Endometrium (tissue), 2 donors: ENCODE measurements around the gene MARCHF9.

Experiments used
- FAIRE-seq: peaks from 2 replicates; lab custom pipeline; 2012; peaks lifted over from hg19 to GRCh38; lab: Jason Lieb, UNC
- donor health status: control.
- donor health status: control.

Gene MARCHF9

GRCh38 chr12:57755194-57755453 lies 221 bp downstream of the MARCHF9 start:
- no peak for FAIRE-seq

- FAIRE-seq: no peak
These were observed 810 bp downstream of the MARCHF9 start for GRCh38 chr12:57755454-57756372.

DNA sequence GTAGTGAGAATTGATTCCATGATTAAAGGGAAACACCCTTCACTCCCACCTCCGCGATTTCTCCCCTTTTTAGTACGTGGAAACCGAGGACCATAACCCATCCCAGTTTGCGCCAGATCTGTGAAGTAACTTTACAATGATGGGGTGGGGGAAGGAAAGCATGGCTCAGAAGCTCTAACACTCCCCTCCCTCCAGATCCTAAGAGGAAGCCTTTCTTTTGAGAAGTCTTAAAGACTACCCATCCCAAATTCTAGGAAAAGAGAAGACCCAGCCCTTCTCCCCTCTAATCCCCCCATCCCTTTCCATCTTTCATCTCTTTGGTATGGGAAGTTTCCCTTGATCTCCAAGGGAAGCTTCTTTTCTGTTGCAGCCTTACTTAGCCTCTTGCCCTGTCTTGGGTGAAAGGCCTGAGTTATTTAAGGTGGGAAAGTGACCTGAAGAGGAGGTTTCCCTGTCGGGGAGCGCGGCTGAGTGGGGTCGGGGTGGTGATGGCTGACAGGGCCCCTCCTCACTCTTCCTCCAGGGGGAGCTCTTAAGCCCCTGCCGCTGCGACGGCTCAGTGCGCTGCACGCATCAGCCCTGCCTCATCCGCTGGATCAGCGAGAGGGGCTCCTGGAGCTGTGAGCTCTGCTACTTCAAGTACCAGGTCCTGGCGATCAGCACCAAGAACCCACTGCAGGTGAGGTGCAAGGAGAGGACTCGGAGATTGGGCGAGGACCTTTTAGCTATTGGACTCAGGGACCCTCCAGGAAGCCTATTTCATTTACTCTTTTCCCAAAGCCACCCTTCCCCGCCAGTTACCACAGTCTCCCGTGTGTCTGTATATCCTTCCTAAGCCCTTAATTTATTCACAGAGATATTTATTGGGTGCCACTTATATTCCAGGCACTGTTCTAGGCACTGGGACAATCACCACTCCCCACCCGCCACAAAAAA lies 1.8 kb downstream of the MARCHF9 start:
- FAIRE-seq: no peak

- no peak for FAIRE-seq
These were observed 2.9 kb downstream of the MARCHF9 start for GRCh38 chr12:57757771-57758170.

GRCh38 chr12:57758552-57759359 lies 3.9 kb downstream of the MARCHF9 start:
- no peak for FAIRE-seq

GRCh38 chr12:57759360-57759980 lies 4.6 kb downstream of the MARCHF9 start:
- no peak for FAIRE-seq

- no peak for FAIRE-seq
These were observed 5.6 kb downstream of the MARCHF9 start for GRCh38 chr12:57760347-57760982.

DNA sequence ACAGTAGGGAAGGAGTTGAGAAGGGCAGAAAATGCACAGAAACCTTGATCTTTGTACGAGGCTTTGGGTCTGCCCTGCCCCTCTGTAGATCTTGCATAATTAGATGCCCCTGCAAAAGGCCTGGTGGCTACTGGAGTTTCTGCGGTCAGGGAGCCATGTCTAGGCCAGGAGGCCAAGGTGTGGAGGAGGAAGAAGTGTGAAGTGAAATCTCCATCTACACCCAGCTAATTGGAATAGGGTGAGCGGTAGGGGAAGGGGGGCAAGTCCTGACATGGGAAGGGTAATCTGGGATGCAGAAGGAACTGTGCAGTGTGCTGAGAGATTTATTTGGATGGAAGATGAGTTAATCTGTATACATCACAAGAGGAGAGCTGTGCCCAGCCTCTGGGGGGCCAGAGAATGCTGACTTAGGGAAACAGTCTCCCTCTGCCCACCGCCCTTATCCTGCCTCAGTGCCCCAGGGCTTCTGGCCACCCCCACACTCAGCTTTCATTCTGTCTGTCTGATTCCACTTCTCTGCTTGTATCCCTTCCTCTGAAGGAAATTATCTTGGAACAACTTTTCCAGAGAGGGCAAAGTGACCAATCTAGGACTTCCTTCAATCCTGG lies 6.6 kb downstream of the MARCHF9 start:
- FAIRE-seq: no peak

- no peak for FAIRE-seq
These were observed 7.6 kb downstream of the MARCHF9 start for GRCh38 chr12:57762463-57762862.

GRCh38 chr12:57763881-57764661 lies 9.2 kb downstream of the MARCHF9 start:
- FAIRE-seq: no peak

GRCh38 chr12:57764662-57765002 lies 9.7 kb downstream of the MARCHF9 start:
- FAIRE-seq: no peak

DNA sequence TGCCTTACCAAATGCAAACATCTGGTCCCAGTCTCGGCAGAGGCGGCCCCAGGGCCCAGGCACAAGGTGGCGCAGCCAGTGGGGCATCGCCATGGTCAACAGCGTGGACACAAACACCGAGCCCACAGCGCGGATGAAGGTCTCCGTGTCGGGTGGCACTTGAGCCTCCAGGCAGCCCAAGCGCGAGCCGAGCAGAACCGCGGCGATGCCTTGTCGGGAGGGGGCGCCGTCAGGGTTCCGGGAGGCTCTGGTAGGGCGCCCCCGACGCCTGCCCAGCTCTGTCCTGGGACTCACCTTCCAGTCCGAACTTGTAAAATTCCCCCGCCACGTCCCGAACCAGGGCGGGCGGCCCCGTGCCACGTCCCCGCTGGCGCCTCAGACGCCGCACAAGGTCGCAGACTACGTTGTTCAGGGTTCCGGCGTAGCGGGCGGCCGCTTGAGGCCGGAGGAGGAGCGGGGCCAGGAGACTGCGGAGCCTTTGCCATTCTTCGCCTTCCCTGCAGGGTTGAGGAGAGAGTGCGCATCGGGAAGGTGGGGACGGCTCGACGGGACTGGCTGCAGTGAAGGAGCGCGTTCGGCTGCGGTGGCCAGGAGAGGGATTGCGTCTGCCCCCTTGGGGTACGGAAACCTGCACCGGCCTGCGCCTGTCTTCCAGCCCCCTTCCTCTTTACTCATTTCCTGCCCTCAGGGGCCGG lies 10.2 kb downstream of the MARCHF9 start:
- FAIRE-seq: no peak

GRCh38 chr12:57765698-57766463 lies 11.0 kb downstream of the MARCHF9 start:
- no peak for FAIRE-seq

GRCh38 chr12:57766464-57767304 lies 11.8 kb downstream of the MARCHF9 start, which contains the start of gene CYP27B1:
CYP27B1 (minus strand) TSS chr12:57767078; CDS start chr12:57767041, 37 bp downstream.
- no peak for FAIRE-seq

GRCh38 chr12:57767305-57767698 lies 12.4 kb downstream of the MARCHF9 start:
- no peak for FAIRE-seq

GRCh38 chr12:57767876-57768275 lies 13.0 kb downstream of the MARCHF9 start:
- no peak for FAIRE-seq

GRCh38 chr12:57769594-57769993 lies 14.7 kb downstream of the MARCHF9 start:
- FAIRE-seq: no peak

DNA sequence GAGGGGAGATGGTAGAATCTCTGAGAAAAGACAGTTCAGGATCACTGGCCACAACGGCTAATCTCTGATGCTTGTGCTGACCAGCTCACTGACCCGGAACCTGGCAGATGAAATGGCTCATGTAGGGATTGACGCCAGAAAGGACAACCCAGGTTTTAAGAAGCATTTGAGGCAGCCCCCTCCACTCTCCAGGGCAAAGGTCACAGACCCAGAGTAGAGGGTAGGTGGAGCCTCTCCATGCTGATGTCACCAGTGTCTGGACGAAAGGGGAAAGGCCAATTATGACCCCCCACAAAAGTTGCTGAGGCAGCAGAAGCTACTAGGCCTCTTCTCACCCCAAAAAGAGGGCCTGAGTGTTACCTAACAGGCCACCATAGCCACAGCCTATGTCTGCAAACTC lies 15.8 kb downstream of the MARCHF9 start:
- FAIRE-seq: no peak
